A172 (cell line): ENCODE results near the gene AKAP10. TPM values are rescaled to one million over a fixed set of nuclear protein-coding genes. Genes with fewer than 3 reads are reported as not detected.
"Not testable (repeated sequence)": the region's sequence is repeated elsewhere in the genome, so short reads cannot be mapped to it uniquely, and the experiment has no call there.

Experiments used
- DNase-seq: peaks from one replicate; pipeline ENCODE4 v3.0.0-alpha.2; 2015; ENCODE audit warnings: low spot score
- total RNA-seq: library from RNA; depleted of rRNA; stranded (reverse); fragments of >200 nt; shearing (Covaris generic); gene quantifications from 2 replicates; pipeline ENCODE4 v1.2.3, GENCODE V29; 2014

The AKAP10 gene
- total RNA-seq, 1 experiment from 2014 or later: 32.8 TPM

GRCh38 chr17:19979917-19980770, 2.5 kb upstream of the AKAP10 start:
- no peak for DNase-seq

GRCh38 chr17:19978805-19979211, 1.2 kb upstream of the AKAP10 start:
- DNase-seq: no peak

- no peak for DNase-seq
These were observed 678 bp upstream of the AKAP10 start for GRCh38 chr17:19978209-19978802.

- DNase-seq: no peak
These were observed 2.0 kb downstream of the AKAP10 start for GRCh38 chr17:19975601-19976000.

GRCh38 chr17:19973156-19973555, 4.5 kb downstream of the AKAP10 start:
- no peak for DNase-seq

- DNase-seq: not testable (repeated sequence)
These were observed 14.7 kb downstream of the AKAP10 start for GRCh38 chr17:19962954-19963353.

GRCh38 chr17:19958023-19958422, 19.6 kb downstream of the AKAP10 start:
- peak; percentile 99 for DNase-seq

- no peak for DNase-seq
These were observed 22.5 kb downstream of the AKAP10 start for GRCh38 chr17:19955099-19955498.

GRCh38 chr17:19951411-19951810, 26.2 kb downstream of the AKAP10 start:
- not testable (repeated sequence) for DNase-seq

GRCh38 chr17:19950624-19951195, 26.9 kb downstream of the AKAP10 start:
- not testable (repeated sequence) for DNase-seq

GRCh38 chr17:19948116-19948943, 29.3 kb downstream of the AKAP10 start:
- DNase-seq: no peak

- no peak for DNase-seq
These were observed 30.7 kb downstream of the AKAP10 start for GRCh38 chr17:19946921-19947320.

- no peak for DNase-seq
These were observed 32.5 kb downstream of the AKAP10 start for GRCh38 chr17:19945009-19945626.

GRCh38 chr17:19943599-19943998, 34.0 kb downstream of the AKAP10 start:
- DNase-seq: no peak

GRCh38 chr17:19943026-19943425, 34.6 kb downstream of the AKAP10 start:
- no peak for DNase-seq

GRCh38 chr17:19940722-19941464, 36.7 kb downstream of the AKAP10 start:
- DNase-seq: peak; percentile 25

GRCh38 chr17:19939993-19940721, 37.5 kb downstream of the AKAP10 start:
- DNase-seq: no peak

GRCh38 chr17:19938736-19939135, 38.9 kb downstream of the AKAP10 start:
- no peak for DNase-seq

- DNase-seq: no peak
These were observed 40.1 kb downstream of the AKAP10 start for GRCh38 chr17:19937522-19937921.

GRCh38 chr17:19935169-19935568, 42.5 kb downstream of the AKAP10 start:
- no peak for DNase-seq
